MM.1S (cell line): ENCODE results near the gene GPX7.

Experiments used
- DNase-seq: peaks from one replicate; pipeline ENCODE4 v3.0.0-alpha.2; 2015
- H2AFZ ChIP-seq: fragments of 300-600 bp; sonication (generic); 2 replicates; pipeline ENCODE4 v1.6.0; 2016; ENCODE audit warnings: antibody characterized with exemption, low read length
- H3F3A ChIP-seq: fragments of 300-600 bp; sonication (generic); 2 replicates; pipeline ENCODE4 v1.6.1; 2016; ENCODE audit warnings: mild to moderate bottlenecking, antibody characterized with exemption, low read length, moderate library complexity, mixed read lengths; ENCODE audit not compliant: insufficient read depth
- H3K27ac ChIP-seq: fragments of 300-600 bp; sonication (generic); 2 replicates; pipeline ENCODE4 v1.5.1; 2016; ENCODE audit warnings: mild to moderate bottlenecking, low read length
- H3K27me3 ChIP-seq: fragments of 300-600 bp; sonication (generic); replicated peaks from 2 replicates; pipeline ENCODE4 v1.6.0; 2016; ENCODE audit warnings: low read length; ENCODE audit not compliant: insufficient read depth
- H3K36me3 ChIP-seq: fragments of 300-600 bp; sonication (generic); replicated peaks from 2 replicates; pipeline ENCODE4 v1.6.1; 2016; ENCODE audit warnings: mild to moderate bottlenecking, low read length, mixed read lengths; ENCODE audit not compliant: insufficient read depth
- H3K4me1 ChIP-seq: fragments of 300-600 bp; sonication (generic); 2 replicates; pipeline ENCODE4 v1.6.1; 2016; ENCODE audit warnings: low read length, mixed read lengths
- H3K4me2 ChIP-seq: fragments of 300-600 bp; sonication (generic); 2 replicates; pipeline ENCODE4 v1.6.0; 2016; ENCODE audit warnings: low read depth, low read length
- H3K4me3 ChIP-seq: fragments of 300-600 bp; sonication (generic); 2 replicates; pipeline ENCODE4 v1.5.1; 2016; ENCODE audit warnings: low read length, mixed read lengths
- H3K79me2 ChIP-seq: fragments of 300-600 bp; sonication (generic); 2 replicates; pipeline ENCODE4 v1.6.1; 2016; ENCODE audit warnings: mixed run types, low read length, mixed read lengths
- H3K9ac ChIP-seq: fragments of 300-600 bp; sonication (generic); 2 replicates; pipeline ENCODE4 v1.6.1; 2016; ENCODE audit warnings: low read length, mixed read lengths
- H3K9me2 ChIP-seq: fragments of 300-600 bp; sonication (generic); replicated peaks from 2 replicates; pipeline ENCODE4 v1.6.1; 2016; ENCODE audit warnings: mild to moderate bottlenecking, low read length, mixed read lengths; ENCODE audit not compliant: insufficient read depth
- H3K9me3 ChIP-seq: fragments of 300-600 bp; sonication (generic); replicated peaks from 2 replicates; pipeline ENCODE4 v1.6.1; 2016; ENCODE audit warnings: mild to moderate bottlenecking, low read length, mixed read lengths; ENCODE audit not compliant: insufficient read depth
- H4K20me1 ChIP-seq: fragments of 300-600 bp; sonication (generic); 2 replicates; pipeline ENCODE4 v1.6.1; 2016; ENCODE audit warnings: mild to moderate bottlenecking, low read length, moderate library complexity, mixed read lengths; ENCODE audit not compliant: insufficient read depth
- EZH2 ChIP-seq: fragments of 300-600 bp; sonication (generic); optimal IDR thresholded peaks from 2 replicates; pipeline ENCODE3; 2017; ENCODE audit warnings: low read depth, mild to moderate bottlenecking, antibody characterized with exemption, low read length, mixed read lengths
- EZH2phosphoT487 ChIP-seq: fragments of 300-600 bp; sonication (generic); IDR thresholded peaks from 2 replicates; pipeline ENCODE4 v1.6.1; 2018; ENCODE audit warnings: antibody characterized with exemption, low read length
- TF ChIP-seq, protein P1 (sequence below): fragments of 300-600 bp; sonication (generic); IDR thresholded peaks from 2 replicates; pipeline ENCODE4 v1.5.1; 2016; ENCODE audit warnings: antibody characterized with exemption, low read length, mixed read lengths

Gene GPX7

DNA sequence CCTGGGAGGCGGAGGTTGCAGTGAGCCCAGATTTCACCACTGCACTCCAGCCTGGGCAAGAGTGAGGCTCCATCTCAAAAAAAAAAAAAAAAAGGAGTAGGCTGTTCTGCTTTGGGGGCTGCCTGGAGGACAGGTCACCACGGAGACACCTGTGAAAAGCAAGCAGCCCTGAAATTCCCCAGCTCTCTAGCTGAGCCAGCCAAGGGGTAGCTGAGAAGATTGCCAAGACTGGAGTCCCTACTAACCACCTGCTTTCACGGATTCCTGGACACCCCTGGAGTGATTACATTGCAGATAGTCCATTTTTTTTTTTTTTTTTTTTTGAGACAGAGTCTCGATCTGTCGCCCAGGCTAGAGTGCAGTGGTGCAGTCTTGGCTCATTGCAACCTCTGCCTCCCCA lies 12.5 kb downstream of the GPX7 start:
- H2AFZ ChIP-seq, result no peak overlapping the region
- H3K79me2 ChIP-seq, result no peaks in the 10 kb centered on the region
- no peaks in the 10 kb centered on the region for H3K4me1 ChIP-seq
- no peak overlapping the region for H3K4me3 ChIP-seq
- no peaks in the 10 kb centered on the region for H3K9me3 ChIP-seq
- H3F3A ChIP-seq, result no peaks in the 10 kb centered on the region
- H3K9ac ChIP-seq, result no peak overlapping the region
- no peak overlapping the region for H3K27ac ChIP-seq
- no peaks in the 10 kb centered on the region for H3K9me2 ChIP-seq
- no peak for DNase-seq
- no peaks in the 10 kb centered on the region for H4K20me1 ChIP-seq
- no peaks in the 10 kb centered on the region for H3K27me3 ChIP-seq
- no peaks in the 10 kb centered on the region for H3K36me3 ChIP-seq
- no peak overlapping the region for H3K4me2 ChIP-seq
- TF ChIP-seq, protein P1, sequence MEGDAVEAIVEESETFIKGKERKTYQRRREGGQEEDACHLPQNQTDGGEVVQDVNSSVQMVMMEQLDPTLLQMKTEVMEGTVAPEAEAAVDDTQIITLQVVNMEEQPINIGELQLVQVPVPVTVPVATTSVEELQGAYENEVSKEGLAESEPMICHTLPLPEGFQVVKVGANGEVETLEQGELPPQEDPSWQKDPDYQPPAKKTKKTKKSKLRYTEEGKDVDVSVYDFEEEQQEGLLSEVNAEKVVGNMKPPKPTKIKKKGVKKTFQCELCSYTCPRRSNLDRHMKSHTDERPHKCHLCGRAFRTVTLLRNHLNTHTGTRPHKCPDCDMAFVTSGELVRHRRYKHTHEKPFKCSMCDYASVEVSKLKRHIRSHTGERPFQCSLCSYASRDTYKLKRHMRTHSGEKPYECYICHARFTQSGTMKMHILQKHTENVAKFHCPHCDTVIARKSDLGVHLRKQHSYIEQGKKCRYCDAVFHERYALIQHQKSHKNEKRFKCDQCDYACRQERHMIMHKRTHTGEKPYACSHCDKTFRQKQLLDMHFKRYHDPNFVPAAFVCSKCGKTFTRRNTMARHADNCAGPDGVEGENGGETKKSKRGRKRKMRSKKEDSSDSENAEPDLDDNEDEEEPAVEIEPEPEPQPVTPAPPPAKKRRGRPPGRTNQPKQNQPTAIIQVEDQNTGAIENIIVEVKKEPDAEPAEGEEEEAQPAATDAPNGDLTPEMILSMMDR, result no peak

- no peak overlapping the region for H3K4me2 ChIP-seq
- H3K27ac ChIP-seq, result no peak overlapping the region
- H3K4me1 ChIP-seq, result no peaks in the 10 kb centered on the region
- no peaks in the 10 kb centered on the region for H3K27me3 ChIP-seq
- no peaks in the 10 kb centered on the region for H3K79me2 ChIP-seq
- no peaks in the 10 kb centered on the region for H3K36me3 ChIP-seq
- H3K9ac ChIP-seq, result no peak overlapping the region
- no peaks in the 10 kb centered on the region for H3K9me3 ChIP-seq
- H2AFZ ChIP-seq, result no peak overlapping the region
- H3K9me2 ChIP-seq, result no peaks in the 10 kb centered on the region
- H3F3A ChIP-seq, result no peaks in the 10 kb centered on the region
- TF ChIP-seq, protein P1, result no peak
- TF ChIP-seq EZH2phosphoT487 (no peak), EZH2 (no peak)
- no peaks in the 10 kb centered on the region for H4K20me1 ChIP-seq
- no peak overlapping the region for H3K4me3 ChIP-seq
- DNase-seq, result no peak
Measured at GRCh38 chr1:52615489-52616042, 13.4 kb downstream of the GPX7 start.

GRCh38 chr1:52621950-52622349 lies 19.8 kb downstream of the GPX7 start:
- Histone ChIP-seq H4K20me1 (no peaks in the 10 kb centered on the region), H3K9me2 (no peaks in the 10 kb centered on the region), H3K4me3 (no peak overlapping the region), H3K4me2 (no peak overlapping the region), H3K4me1 (no peaks in the 10 kb centered on the region), H2AFZ (no peak overlapping the region), H3K27ac (no peak overlapping the region), H3K27me3 (no peaks in the 10 kb centered on the region), H3F3A (no peaks in the 10 kb centered on the region), H3K9ac (no peak overlapping the region), H3K79me2 (no peaks in the 10 kb centered on the region), H3K9me3 (no peaks in the 10 kb centered on the region), H3K36me3 (no peaks in the 10 kb centered on the region)
- TF ChIP-seq, protein P1, result no peak
- TF ChIP-seq EZH2phosphoT487 (no peak), EZH2 (no peak)
- no peak for DNase-seq
